Activated CD8-positive, alpha-beta memory T cell treated with anti-CD3 and anti-CD28 coated beads for 24 hours (primary cell): ENCODE results near the gene SAFB.

Source experiments
- DNase-seq: peaks from one replicate; pipeline ENCODE4 v3.0.0-alpha.2; 2020

Gene SAFB

GRCh38 chr19:5628919-5629481 lies 6.1 kb downstream of the SAFB start:
- DNase-seq: no peak

DNA sequence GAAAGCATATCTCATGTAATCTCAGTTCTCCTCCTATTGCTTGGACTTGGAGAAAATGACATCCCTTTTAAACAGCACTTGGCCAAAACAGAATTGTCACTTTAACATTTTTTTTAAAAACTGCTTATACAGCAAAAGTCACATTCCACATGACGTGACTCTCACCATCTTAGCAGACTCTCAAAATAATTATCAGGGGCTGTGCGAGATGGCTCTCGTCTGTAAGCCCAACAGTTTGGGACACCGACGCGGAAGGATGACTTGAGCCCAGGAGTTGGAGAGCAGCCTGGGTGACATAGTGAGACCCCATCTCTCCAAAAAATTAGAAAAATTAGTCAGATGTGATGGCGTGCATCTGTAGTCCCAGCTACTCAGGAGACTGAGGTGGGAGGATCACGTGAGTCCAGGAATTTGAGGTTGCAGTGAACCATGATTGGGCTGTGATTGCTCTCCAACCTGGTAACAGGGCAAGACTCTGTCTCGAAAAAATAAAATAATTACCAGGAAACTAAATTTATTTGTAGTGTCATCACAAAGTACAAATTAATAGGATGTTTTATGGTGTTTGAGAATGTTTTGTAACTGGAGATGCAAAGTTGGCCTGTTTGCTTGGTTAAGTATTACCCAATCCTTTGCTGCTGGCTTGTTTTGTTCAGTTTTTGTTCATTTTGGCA lies 8.8 kb downstream of the SAFB start:
- DNase-seq: no peak

GRCh38 chr19:5632241-5632612 lies 9.3 kb downstream of the SAFB start:
- DNase-seq: no peak

DNA sequence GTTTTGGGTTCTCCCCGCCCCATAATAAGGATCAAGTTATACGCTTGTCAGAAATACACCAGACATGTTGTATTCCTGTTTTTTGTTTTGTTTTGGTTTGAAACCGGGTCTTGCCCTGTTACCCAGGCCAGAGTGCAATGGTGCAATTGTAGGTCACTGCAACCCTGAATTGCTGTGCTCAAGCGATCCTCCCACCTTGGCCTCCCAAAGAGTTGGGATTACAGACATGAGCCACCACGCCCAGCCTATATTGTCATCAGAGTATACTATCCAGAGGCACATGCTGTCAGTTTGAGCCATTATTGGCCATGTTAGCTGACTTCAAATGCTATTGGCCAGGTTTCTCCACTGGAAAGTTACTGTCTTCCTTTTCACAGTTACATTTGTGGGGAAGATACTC lies 9.8 kb downstream of the SAFB start:
- no peak for DNase-seq

GRCh38 chr19:5635427-5635826 lies 12.5 kb downstream of the SAFB start:
- DNase-seq: no peak

GRCh38 chr19:5637971-5638370 lies 15.1 kb downstream of the SAFB start:
- DNase-seq: no peak

GRCh38 chr19:5641171-5641570 lies 18.3 kb downstream of the SAFB start:
- no peak for DNase-seq

DNA sequence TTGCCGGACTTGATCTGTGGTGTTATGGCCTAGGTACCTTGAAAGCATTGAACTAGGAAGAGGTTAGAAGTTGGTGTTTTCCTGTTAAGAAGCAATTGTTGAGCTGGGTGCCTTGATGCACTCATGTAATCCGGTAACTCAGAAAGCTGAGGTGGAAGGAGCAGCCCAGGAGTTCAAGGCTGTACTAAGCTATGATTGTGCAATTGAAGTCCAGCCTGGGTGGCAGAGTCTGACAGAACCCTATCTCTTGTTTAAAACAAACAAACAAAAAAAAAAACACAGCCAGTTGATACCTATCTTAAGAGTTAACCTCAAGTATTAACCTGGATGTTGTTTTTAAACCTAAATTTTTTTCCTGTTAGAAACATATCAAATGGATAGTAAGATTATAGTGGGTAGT lies 19.3 kb downstream of the SAFB start:
- DNase-seq: no peak

GRCh38 chr19:5643060-5643459 lies 20.2 kb downstream of the SAFB start:
- no peak for DNase-seq

GRCh38 chr19:5644037-5644436 lies 21.2 kb downstream of the SAFB start:
- DNase-seq: no peak

- DNase-seq: no peak
Measured at GRCh38 chr19:5645409-5645808, 22.5 kb downstream of the SAFB start.

DNA sequence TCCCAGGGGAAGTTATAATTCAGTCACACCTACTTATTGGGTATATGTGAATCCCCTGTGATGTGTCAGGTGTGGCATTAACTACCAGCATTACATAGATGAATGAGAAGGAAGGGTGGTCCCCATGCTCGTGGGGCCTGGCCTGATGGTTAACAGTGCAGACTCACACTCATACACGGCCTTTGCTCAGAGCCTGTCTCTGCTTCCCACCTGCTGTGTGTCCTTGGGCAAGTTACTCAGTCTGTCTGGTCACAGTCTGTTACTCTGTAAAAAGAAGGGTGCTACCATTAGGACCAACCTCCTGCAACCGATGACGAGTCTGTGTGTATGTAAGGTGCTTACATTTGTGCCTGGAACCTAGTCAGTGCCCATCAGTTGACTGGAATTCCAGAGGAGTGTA lies 23.8 kb downstream of the SAFB start:
- DNase-seq: no peak

DNA sequence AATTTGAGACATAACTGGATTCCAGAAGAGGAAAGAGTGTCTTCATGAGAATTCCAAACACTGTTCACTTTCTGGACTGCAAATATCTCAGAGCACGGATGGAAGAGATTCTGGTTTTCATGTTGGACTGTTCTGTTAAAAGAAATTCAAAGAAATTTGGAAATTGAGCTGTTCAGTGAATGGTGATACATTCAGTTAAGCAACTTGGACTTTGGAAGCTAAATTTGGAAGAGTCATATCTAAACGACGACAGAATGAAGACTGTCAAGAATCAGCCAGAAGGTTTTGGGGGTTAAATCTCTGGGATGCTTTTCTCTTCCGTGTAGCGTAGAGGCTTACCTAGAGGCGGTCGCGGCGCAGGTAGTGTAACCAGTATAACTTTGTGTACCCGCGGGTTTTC lies 25.6 kb downstream of the SAFB start:
- DNase-seq: no peak

- no peak for DNase-seq
Measured at GRCh38 chr19:5651361-5651760, 28.5 kb downstream of the SAFB start.

DNA sequence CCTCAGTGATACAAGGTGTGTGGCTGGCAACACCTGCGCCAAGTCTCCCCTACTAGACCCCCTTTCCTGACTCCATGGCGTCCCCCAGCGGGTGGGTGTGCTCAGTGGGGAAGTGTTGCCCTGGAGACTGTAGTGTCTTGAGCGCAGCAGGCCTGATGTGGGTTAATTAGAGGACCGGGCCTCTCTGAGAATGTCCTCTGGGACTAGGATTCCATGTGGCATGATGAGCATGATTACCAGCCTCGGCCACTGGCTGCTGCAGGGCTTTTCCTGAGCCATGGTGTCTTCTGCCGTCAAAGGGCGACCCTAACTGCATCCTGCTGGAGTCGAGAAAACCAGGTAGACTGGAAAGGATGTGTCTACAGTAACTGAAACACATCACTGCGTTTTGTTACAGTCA lies 29.4 kb downstream of the SAFB start:
- no peak for DNase-seq

DNA sequence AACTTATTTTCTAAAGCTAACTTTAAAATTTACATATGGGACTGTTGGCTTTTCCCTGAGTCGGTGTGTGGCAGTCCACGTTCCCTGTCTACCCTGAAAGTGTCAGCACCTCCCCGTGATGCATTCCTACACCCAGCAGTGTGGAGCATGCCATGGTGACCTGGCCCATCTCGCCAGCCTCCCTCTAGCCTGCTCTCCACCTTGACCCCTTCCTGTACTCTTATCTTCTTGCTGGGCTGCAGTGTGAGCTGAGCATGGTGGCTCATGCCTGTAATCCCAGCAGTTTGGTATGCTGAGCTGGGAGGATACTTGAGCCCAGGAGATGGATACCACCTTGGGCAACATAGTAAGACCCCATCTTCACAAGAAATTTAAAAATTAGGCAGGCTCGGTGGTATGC lies 32.0 kb downstream of the SAFB start:
- no peak for DNase-seq

DNA sequence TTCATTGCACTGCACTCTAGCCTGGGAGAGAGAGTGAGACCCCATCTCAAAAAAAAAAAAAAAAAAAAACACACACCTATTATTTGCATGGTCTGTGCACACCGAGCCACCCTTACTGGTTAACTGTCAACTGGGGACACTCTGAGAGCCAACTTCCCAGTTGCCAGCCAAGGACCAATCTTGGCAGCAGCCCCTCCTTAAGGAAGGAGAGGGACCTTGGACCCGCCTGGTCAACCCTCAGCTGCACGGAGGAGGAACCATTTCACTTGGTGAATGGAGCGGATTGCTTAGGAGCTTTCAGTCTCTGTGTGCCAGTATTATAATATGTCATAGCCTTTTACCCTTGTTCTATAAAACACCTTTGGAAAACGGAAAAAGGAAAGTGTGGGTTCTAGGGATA lies 32.5 kb downstream of the SAFB start:
- DNase-seq: no peak

DNA sequence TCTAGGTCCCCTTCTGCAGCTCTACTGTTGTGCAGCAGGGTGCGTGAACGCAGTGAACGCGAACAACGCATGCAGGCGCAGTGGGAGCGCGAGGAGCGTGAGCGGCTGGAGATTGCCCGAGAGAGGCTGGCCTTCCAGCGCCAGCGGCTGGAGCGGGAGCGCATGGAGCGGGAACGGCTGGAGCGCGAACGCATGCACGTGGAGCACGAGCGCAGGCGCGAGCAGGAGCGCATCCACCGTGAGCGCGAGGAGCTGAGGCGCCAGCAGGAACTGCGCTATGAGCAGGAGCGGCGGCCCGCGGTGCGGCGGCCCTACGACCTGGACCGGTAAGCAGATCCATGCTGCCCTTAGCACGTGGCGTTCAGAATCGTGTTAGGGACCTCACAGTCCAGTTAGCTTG lies 38.6 kb downstream of the SAFB start:
- DNase-seq: no peak

DNA sequence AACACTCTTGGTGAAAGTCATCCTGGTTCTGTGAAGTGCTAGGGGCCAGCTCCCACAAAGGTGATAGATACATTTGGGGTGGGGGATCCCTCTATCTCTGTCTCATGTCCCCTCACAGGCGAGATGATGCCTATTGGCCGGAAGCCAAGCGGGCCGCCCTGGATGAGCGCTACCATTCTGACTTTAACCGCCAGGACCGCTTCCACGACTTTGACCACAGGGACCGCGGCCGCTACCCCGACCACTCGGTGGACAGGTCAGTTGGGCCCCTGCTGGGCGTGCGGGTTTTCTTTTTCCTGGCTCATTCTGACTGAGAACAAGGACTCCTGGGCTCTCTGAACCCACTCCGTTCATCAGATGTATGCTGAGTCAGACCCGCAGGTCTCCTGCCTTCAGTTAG lies 41.0 kb downstream of the SAFB start:
- DNase-seq: no peak

GRCh38 chr19:5664515-5664914 lies 41.6 kb downstream of the SAFB start:
- DNase-seq: no peak

- DNase-seq: no peak
Measured at GRCh38 chr19:5665781-5666513, 43.1 kb downstream of the SAFB start.

- DNase-seq: no peak
Measured at GRCh38 chr19:5666921-5667610, 44.2 kb downstream of the SAFB start.

GRCh38 chr19:5667751-5668271 lies 44.9 kb downstream of the SAFB start:
- DNase-seq: no peak

DNA sequence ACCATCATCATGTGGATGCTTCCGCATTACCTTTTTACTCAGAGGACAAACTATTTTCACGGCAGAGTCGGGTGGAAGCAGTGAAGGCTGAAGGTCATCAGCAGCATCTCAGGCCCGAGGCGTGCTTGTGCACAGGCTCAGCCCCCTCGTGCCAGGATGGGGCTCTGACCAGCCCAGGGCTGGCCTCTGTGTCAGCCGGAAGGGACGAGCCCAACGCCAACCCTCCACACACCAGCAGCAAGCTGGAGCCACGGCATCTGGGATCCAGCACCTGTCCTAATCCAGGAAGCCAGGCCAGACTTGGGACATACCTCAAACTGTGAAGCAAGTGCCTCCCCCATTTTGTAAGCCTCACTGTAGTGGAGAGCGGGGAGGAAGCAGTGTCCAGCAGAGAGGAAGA lies 46.3 kb downstream of the SAFB start:
- no peak for DNase-seq
